WERI-Rb-1 (cell line): ENCODE data around the gene IDNK.

Experiments
- DNase-seq: peaks from one replicate; pipeline ENCODE4 v3.0.0-alpha.2; 2020
- H3K27ac ChIP-seq: fragments of 250-450 bp; sonication (Bioruptor Pico); 2 replicates; pipeline ENCODE4 v1.5.1; 2020; ENCODE audit warnings: mild to moderate bottlenecking, moderate library complexity
- H3K27me3 ChIP-seq: fragments of 250-450 bp; sonication (Bioruptor Pico); 2 replicates; pipeline ENCODE4 v1.5.1; 2021; ENCODE audit warnings: mild to moderate bottlenecking, low read depth, moderate library complexity; ENCODE audit not compliant: insufficient read depth, severe bottlenecking
- H3K36me3 ChIP-seq: fragments of 250-450 bp; sonication (Bioruptor Pico); 2 replicates; pipeline ENCODE4 v1.5.1; 2020; ENCODE audit warnings: mild to moderate bottlenecking, moderate library complexity
- H3K4me3 ChIP-seq: 2 replicates; pipeline ENCODE4 v1.5.1; 2011; ENCODE audit warnings: low read depth, mild to moderate bottlenecking, control low read depth, low read length
- H3K9me3 ChIP-seq: fragments of 250-450 bp; sonication (Bioruptor Pico); 2 replicates; pipeline ENCODE4 v1.5.1; 2021; ENCODE audit warnings: mild to moderate bottlenecking, moderate library complexity; ENCODE audit not compliant: severe bottlenecking
- TF ChIP-seq, protein P1 (sequence below): IDR thresholded peaks from 2 replicates; pipeline ENCODE4 v1.5.1; 2011; ENCODE audit warnings: low read depth, mild to moderate bottlenecking, control low read depth, inconsistent platforms, low read length

The IDNK gene

GRCh38 chr9:83629433-83630104, 6.6 kb downstream of the IDNK start:
- no peak for DNase-seq
- Histone ChIP-seq H3K36me3 (no peaks in the 10 kb centered on the region; the same call in 1 of the 2 replicates), H3K27ac (no peak overlapping the region), H3K27me3 (no peaks in the 10 kb centered on the region), H3K9me3 (no peaks in the 10 kb centered on the region), H3K4me3 (no peak overlapping the region)
- TF ChIP-seq, protein P1, sequence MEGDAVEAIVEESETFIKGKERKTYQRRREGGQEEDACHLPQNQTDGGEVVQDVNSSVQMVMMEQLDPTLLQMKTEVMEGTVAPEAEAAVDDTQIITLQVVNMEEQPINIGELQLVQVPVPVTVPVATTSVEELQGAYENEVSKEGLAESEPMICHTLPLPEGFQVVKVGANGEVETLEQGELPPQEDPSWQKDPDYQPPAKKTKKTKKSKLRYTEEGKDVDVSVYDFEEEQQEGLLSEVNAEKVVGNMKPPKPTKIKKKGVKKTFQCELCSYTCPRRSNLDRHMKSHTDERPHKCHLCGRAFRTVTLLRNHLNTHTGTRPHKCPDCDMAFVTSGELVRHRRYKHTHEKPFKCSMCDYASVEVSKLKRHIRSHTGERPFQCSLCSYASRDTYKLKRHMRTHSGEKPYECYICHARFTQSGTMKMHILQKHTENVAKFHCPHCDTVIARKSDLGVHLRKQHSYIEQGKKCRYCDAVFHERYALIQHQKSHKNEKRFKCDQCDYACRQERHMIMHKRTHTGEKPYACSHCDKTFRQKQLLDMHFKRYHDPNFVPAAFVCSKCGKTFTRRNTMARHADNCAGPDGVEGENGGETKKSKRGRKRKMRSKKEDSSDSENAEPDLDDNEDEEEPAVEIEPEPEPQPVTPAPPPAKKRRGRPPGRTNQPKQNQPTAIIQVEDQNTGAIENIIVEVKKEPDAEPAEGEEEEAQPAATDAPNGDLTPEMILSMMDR, result no peak

DNA sequence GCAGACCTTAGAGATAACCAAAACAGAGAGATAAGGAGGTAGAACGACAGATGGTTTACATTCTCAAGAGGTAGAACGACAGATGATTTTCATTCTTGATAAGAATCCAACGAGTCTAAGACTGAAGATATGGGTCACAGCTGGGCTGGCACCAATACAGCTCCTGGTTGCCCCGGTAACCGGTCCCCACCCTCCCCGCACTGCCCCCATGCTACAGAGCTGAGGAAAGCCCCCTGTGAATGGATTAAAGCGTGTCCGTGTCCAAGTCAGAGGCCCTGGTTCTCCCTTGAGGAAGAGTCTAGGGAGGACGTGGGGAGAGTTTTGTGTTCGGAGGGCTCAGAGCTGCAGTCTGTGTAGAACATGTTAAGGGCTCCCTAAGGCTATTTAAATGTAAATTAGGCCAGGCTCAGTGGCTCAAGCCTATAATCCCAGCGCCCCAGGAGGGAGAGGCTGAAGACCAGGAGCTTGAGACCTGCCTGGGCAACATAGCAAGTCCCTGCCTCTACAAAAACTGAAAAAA, 8.1 kb downstream of the IDNK start:
- Histone ChIP-seq H3K36me3 (no peaks in the 10 kb centered on the region; the same call in 1 of the 2 replicates), H3K27me3 (no peaks in the 10 kb centered on the region), H3K4me3 (peak overlapping the region; percentile 19), H3K9me3 (no peaks in the 10 kb centered on the region), H3K27ac (no peak overlapping the region)
- peak; percentile 70 for DNase-seq
- TF ChIP-seq, protein P1, result no peak

DNA sequence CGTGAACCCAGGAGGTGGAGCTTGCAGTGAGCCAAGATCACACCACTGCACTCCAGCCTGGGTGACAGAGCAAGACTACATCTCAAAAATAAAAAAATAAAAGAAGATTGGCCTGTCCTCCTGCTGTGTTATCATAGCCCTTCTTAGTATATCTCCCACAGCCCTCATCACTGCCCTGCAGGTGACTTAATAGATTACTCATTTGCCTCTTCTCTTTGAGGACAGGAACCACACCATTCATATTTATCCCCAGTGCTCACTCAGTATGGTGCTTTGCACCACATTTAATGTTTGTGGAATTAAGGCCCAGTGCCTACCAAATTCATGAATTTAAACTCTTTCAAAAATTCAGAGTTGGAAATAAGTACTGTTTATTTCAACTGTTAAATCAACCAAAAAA, 10.3 kb downstream of the IDNK start:
- no peak for DNase-seq
- H3K4me3 ChIP-seq, result no peak overlapping the region
- H3K27me3 ChIP-seq, result no peaks in the 10 kb centered on the region
- H3K36me3 ChIP-seq, result no peaks in the 10 kb centered on the region; the same call in 1 of the 2 replicates
- H3K27ac ChIP-seq, result no peak overlapping the region
- TF ChIP-seq, protein P1, result no peak
- no peaks in the 10 kb centered on the region for H3K9me3 ChIP-seq

GRCh38 chr9:83633676-83634075, 10.7 kb downstream of the IDNK start:
- Histone ChIP-seq H3K36me3 (no peaks in the 10 kb centered on the region; the same call in 1 of the 2 replicates), H3K9me3 (no peaks in the 10 kb centered on the region), H3K4me3 (no peak overlapping the region), H3K27me3 (no peaks in the 10 kb centered on the region), H3K27ac (no peak overlapping the region)
- TF ChIP-seq, protein P1, result no peak
- DNase-seq, result no peak

- no peaks in the 10 kb centered on the region; the same call in 1 of the 2 replicates for H3K36me3 ChIP-seq
- H3K4me3 ChIP-seq, result no peak overlapping the region
- TF ChIP-seq, protein P1, result no peak
- H3K9me3 ChIP-seq, result no peaks in the 10 kb centered on the region
- no peaks in the 10 kb centered on the region for H3K27me3 ChIP-seq
- DNase-seq, result no peak
- no peak overlapping the region for H3K27ac ChIP-seq
Measured at GRCh38 chr9:83636813-83637212, 13.9 kb downstream of the IDNK start.
